Endothelial cell of umbilical vein (primary cell): Measurements from ENCODE around the gene INPP4B.

ENCODE experiments used
- EZH2 ChIP-seq: IDR thresholded peaks from 2 replicates; pipeline ENCODE4 v1.6.1; 2012; ENCODE audit warnings: borderline replicate concordance, low read depth, mild to moderate bottlenecking, moderate library complexity, low read length, inconsistent platforms; ENCODE audit not compliant: severe bottlenecking
- FOS ChIP-seq: IDR thresholded peaks from 2 replicates; pipeline ENCODE4 v1.6.1; 2011; ENCODE audit warnings: mild to moderate bottlenecking, low read length, moderate library complexity, borderline replicate concordance; ENCODE audit not compliant: insufficient read depth
- GATA2 ChIP-seq: IDR thresholded peaks from 2 replicates; pipeline ENCODE4 v1.7.0; 2011; ENCODE audit warnings: low read depth, mild to moderate bottlenecking, moderate library complexity, mixed read lengths, low read length; ENCODE audit not compliant: insufficient read length, insufficient read depth
- JUN ChIP-seq: IDR thresholded peaks from 2 replicates; pipeline ENCODE4 v1.6.1; 2011; ENCODE audit warnings: borderline replicate concordance, low read depth; ENCODE audit not compliant: insufficient read length, insufficient read depth
- MYC ChIP-seq: IDR thresholded peaks from one replicate; pipeline ENCODE4 v1.6.1; 2011; ENCODE audit warnings: mild to moderate bottlenecking, low read depth, low read length
- POLR2A ChIP-seq: IDR thresholded peaks from 2 replicates; pipeline ENCODE4 v1.6.1; 2012; ENCODE audit warnings: low read depth, mild to moderate bottlenecking, control low read depth, low read length
- POLR2AphosphoS5 ChIP-seq: IDR thresholded peaks from 2 replicates; pipeline ENCODE4 v1.6.1; 2012; ENCODE audit warnings: low read depth, mild to moderate bottlenecking, control low read depth, low read length, moderate library complexity; ENCODE audit not compliant: insufficient read depth
- TF ChIP-seq, protein P1 (sequence below), 2 donors: IDR thresholded peaks; 1 replicate in 1 of 2; 2 replicates in 1 of 2; pipeline ENCODE4 v1.5.1; 2011; ENCODE audit warnings: low read length in 2 of 2, mild to moderate bottlenecking in 2 of 2, moderate library complexity in 2 of 2, control low read depth in 1 of 2, inconsistent platforms in 1 of 2, low read depth in 1 of 2; ENCODE audit not compliant: insufficient read depth in 1 of 2; ENCODE audit errors: extremely low read depth in 1 of 2
- TF ChIP-seq, protein P2 (sequence below): IDR thresholded peaks from 2 replicates; pipeline ENCODE4 v1.6.1; 2011; ENCODE audit not compliant: insufficient read depth, insufficient read length

DNA sequence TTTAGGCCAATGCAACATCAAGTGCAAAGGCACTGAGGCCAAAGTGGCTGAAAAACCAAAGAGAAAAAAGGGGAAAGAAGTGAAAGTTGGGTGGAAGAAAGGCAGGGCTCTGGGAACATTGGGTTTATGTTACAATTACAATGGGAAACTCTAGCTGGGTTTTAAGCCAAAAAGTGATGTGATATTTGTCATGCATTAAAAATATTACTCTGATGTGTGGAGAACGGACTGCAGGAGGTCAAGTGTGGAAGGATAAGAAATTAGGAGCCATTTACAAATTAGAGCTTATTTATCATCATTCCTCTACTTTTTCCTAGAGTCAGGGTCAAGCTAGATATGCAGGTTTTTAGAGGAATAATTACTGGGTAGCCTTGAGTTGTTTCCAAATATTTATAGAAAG lies 516.8 kb downstream of the INPP4B start:
- TF ChIP-seq, protein P1, sequence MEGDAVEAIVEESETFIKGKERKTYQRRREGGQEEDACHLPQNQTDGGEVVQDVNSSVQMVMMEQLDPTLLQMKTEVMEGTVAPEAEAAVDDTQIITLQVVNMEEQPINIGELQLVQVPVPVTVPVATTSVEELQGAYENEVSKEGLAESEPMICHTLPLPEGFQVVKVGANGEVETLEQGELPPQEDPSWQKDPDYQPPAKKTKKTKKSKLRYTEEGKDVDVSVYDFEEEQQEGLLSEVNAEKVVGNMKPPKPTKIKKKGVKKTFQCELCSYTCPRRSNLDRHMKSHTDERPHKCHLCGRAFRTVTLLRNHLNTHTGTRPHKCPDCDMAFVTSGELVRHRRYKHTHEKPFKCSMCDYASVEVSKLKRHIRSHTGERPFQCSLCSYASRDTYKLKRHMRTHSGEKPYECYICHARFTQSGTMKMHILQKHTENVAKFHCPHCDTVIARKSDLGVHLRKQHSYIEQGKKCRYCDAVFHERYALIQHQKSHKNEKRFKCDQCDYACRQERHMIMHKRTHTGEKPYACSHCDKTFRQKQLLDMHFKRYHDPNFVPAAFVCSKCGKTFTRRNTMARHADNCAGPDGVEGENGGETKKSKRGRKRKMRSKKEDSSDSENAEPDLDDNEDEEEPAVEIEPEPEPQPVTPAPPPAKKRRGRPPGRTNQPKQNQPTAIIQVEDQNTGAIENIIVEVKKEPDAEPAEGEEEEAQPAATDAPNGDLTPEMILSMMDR (IDR thresholded peaks at IDR 0.05; ENCODE audit: extremely low read depth in 1 of 2, insufficient read depth in 1 of 2, low read depth in 1 of 2, low read length in 2 of 2), result no peak
- TF ChIP-seq JUN (no peak), POLR2A (no peak), POLR2AphosphoS5 (no peak), EZH2 (no peak), FOS (no peak), GATA2 (no peak), MYC (no peak)
- TF ChIP-seq, protein P2, sequence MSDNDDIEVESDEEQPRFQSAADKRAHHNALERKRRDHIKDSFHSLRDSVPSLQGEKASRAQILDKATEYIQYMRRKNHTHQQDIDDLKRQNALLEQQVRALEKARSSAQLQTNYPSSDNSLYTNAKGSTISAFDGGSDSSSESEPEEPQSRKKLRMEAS, result no peak
